ENCODE data around the gene SH2D5.
A peak's percentile ranks its signal among the peaks of the same experiment; 100 is the strongest.

The SH2D5 gene

DNA sequence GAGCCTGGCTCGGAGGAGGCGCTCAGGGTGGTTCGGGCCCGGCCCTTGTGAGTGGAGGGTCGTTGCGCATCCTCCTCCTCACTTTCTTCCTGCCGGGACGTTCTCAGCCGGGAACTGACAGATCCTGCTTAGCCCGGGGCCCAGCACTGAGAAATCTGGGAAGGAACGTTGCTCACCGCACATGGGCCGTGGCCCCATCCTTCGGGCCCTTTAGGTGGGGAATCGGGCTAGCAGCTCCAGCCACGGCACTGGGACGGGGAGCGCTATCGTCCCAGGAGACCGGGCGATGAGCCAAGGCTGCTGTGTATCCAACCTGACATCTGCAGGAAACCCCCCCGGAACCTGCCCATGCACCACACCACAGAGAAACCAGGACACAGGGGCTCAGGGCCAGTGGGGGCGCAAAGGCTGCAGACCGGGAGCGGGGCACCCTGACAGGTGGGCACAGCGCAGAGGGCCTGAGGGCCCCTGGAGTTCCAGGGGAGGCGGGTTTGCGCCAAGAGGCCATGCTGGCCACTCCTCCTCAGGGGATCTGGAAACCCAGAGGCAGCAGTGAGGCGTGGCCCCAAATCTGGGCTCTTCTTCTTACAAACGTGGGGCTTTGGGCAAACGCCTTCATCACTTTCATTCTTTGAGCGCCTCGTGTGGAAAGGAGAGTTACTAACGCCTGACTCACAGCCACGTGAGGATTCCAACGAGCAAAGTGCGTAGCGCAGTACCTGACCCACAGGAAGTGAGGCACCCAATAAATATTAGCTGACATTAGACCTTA, at the start of gene SH2D5:
Gene SH2D5, minus strand, starts transcription at position 116 of the 772 bp plus-strand sequence. CDS start 4,659 bp downstream, outside the sequence.
- Mint-ChIP-seq H3K4me1 (peaks cover 35% of the 10 kb centered on the region), H3K9me3 (no peaks in the 10 kb centered on the region), H3K36me3 (peaks cover 10% of the 10 kb centered on the region), H3K27me3 (peaks cover 38% of the 10 kb centered on the region), H3K27ac (peak within 1 kb of the TSS; percentile 83), H3K4me3 (peak within 1 kb of the TSS; percentile 90)
- ATAC-seq, result peak; percentile 82

- Mint-ChIP-seq H3K4me1 (peaks cover 18% of the 10 kb centered on the region), H3K4me3 (no peak overlapping the region), H3K9me3 (no peaks in the 10 kb centered on the region), H3K36me3 (peaks cover 43% of the 10 kb centered on the region), H3K27me3 (no peaks in the 10 kb centered on the region), H3K27ac (no peak overlapping the region)
- no peak for ATAC-seq
These were observed 43.2 kb upstream of the SH2D5 start for GRCh38 chr1:20775700-20776099.

GRCh38 chr1:20771780-20772179, 39.3 kb upstream of the SH2D5 start:
- Mint-ChIP-seq H3K27ac (no peak overlapping the region), H3K9me3 (no peaks in the 10 kb centered on the region), H3K36me3 (peaks cover 40% of the 10 kb centered on the region), H3K27me3 (no peaks in the 10 kb centered on the region), H3K4me1 (peaks cover 7% of the 10 kb centered on the region), H3K4me3 (no peak overlapping the region)
- no peak for ATAC-seq

DNA sequence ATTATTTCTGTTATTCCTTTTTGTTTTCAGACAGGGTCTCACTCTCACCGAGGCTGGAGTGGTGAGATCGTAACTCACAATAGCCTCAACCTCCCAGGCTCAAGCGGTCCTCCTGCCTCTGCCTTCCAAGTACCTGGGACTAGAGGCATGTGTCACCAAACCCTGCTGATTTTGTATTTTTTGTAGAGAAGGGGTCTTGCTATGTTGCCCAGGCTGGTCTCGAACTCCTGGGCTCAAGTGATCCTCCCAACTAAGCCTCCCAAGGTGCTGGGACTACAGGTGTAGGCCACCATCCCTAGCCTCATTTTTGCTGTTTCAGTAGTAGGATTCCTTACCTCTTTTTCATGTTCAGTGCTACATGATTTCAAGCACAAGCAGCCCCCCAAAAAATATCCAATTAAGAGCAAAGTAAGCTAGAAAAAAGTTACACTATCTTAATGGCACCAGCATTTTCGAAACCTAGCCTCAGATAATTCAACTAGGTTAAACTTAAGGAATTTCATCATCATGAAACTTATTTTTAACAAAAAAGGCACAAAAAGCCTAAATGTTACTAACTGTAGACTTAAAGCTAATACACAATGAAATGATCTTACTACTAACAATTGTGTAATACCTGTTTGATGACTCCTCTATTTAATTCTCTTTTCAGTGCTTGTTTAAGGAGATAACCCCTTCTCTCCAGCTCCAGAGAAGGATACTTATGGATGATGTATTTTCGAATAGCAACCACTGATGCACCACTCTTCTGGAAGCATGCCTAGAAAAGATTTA, 38.0 kb upstream of the SH2D5 start:
- no peak for ATAC-seq
- Mint-ChIP-seq H3K4me1 (no peaks in the 10 kb centered on the region), H3K36me3 (peaks cover 44% of the 10 kb centered on the region), H3K4me3 (no peak overlapping the region), H3K9me3 (no peaks in the 10 kb centered on the region), H3K27me3 (no peaks in the 10 kb centered on the region), H3K27ac (no peak overlapping the region)

- peaks cover 53% of the 10 kb centered on the region for H3K36me3 Mint-ChIP-seq
- no peaks in the 10 kb centered on the region for H3K9me3 Mint-ChIP-seq
- no peaks in the 10 kb centered on the region for H3K4me1 Mint-ChIP-seq
- ATAC-seq, result no peak
- H3K27me3 Mint-ChIP-seq, result no peaks in the 10 kb centered on the region
- no peak overlapping the region for H3K27ac Mint-ChIP-seq
- H3K4me3 Mint-ChIP-seq, result no peak overlapping the region
These were observed 34.8 kb upstream of the SH2D5 start for GRCh38 chr1:20767271-20767670.

DNA sequence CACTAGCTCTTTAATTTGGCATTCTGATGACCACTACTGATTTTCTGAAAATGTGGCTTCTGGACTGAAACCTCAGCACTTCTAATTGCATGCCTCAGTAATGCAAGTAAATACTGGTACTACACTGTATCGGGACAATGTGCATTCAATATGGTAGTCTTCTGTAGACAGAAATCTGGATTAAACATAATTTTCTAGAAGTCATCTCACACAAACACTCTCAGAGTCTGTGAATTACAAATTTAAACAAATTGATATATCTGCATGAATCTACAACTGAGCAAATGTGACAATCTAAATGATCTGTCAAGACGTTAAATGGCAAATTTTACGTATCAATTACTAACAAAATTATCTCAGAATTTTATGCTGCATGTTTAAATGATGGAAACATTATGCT, 30.9 kb upstream of the SH2D5 start:
- H3K36me3 Mint-ChIP-seq, result peaks cover 68% of the 10 kb centered on the region
- ATAC-seq, result no peak
- no peaks in the 10 kb centered on the region for H3K27me3 Mint-ChIP-seq
- no peak overlapping the region for H3K27ac Mint-ChIP-seq
- H3K9me3 Mint-ChIP-seq, result no peaks in the 10 kb centered on the region
- H3K4me1 Mint-ChIP-seq, result no peaks in the 10 kb centered on the region
- no peak overlapping the region for H3K4me3 Mint-ChIP-seq

GRCh38 chr1:20760322-20760721, 27.8 kb upstream of the SH2D5 start:
- Mint-ChIP-seq H3K4me3 (no peak overlapping the region), H3K27me3 (no peaks in the 10 kb centered on the region), H3K27ac (no peak overlapping the region), H3K4me1 (no peaks in the 10 kb centered on the region), H3K36me3 (peaks cover 68% of the 10 kb centered on the region), H3K9me3 (no peaks in the 10 kb centered on the region)
- ATAC-seq, result no peak

DNA sequence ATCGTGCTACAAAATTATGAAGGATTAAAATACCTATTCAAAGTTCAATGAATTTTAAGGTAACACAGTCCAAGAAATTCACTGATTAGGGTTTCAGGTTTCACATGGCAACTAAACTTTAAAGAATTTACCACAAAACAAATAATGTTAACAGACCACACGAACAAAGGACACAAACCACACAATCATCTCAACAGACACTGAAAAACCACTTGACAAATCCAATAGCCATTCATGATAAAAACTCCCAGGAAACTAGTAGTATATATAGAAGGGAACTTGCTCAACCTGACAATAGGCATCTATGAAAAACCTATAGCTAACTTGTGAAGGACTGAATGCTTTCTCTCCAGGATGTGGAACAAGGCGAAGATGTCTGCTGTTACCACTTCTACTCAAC, 21.1 kb upstream of the SH2D5 start:
- H3K27me3 Mint-ChIP-seq, result no peaks in the 10 kb centered on the region
- peaks cover 35% of the 10 kb centered on the region for H3K36me3 Mint-ChIP-seq
- no peak overlapping the region for H3K4me3 Mint-ChIP-seq
- H3K27ac Mint-ChIP-seq, result no peak overlapping the region
- no peaks in the 10 kb centered on the region for H3K4me1 Mint-ChIP-seq
- no peak for ATAC-seq
- no peaks in the 10 kb centered on the region for H3K9me3 Mint-ChIP-seq

GRCh38 chr1:20751462-20751990, 19.0 kb upstream of the SH2D5 start:
- H3K4me3 Mint-ChIP-seq, result no peak overlapping the region
- no peak for ATAC-seq
- H3K27ac Mint-ChIP-seq, result no peak overlapping the region
- H3K36me3 Mint-ChIP-seq, result peaks cover 34% of the 10 kb centered on the region
- H3K27me3 Mint-ChIP-seq, result no peaks in the 10 kb centered on the region
- no peaks in the 10 kb centered on the region for H3K9me3 Mint-ChIP-seq
- H3K4me1 Mint-ChIP-seq, result no peaks in the 10 kb centered on the region

- peaks cover 35% of the 10 kb centered on the region for H3K36me3 Mint-ChIP-seq
- H3K4me1 Mint-ChIP-seq, result no peaks in the 10 kb centered on the region
- no peak for ATAC-seq
- no peak overlapping the region for H3K27ac Mint-ChIP-seq
- no peaks in the 10 kb centered on the region for H3K27me3 Mint-ChIP-seq
- no peaks in the 10 kb centered on the region for H3K9me3 Mint-ChIP-seq
- no peak overlapping the region for H3K4me3 Mint-ChIP-seq
These were observed 10.2 kb upstream of the SH2D5 start for GRCh38 chr1:20742671-20743070.

GRCh38 chr1:20740781-20741180, 8.3 kb upstream of the SH2D5 start:
- Mint-ChIP-seq H3K27ac (no peak overlapping the region), H3K9me3 (no peaks in the 10 kb centered on the region), H3K4me3 (no peak overlapping the region), H3K36me3 (peaks cover 45% of the 10 kb centered on the region), H3K4me1 (no peaks in the 10 kb centered on the region), H3K27me3 (no peaks in the 10 kb centered on the region)
- no peak for ATAC-seq

GRCh38 chr1:20739225-20739624, 6.7 kb upstream of the SH2D5 start:
- Mint-ChIP-seq H3K4me3 (no peak overlapping the region), H3K4me1 (no peaks in the 10 kb centered on the region), H3K27me3 (no peaks in the 10 kb centered on the region), H3K9me3 (no peaks in the 10 kb centered on the region), H3K27ac (no peak overlapping the region), H3K36me3 (peaks cover 32% of the 10 kb centered on the region)
- no peak for ATAC-seq

- ATAC-seq, result no peak
- H3K36me3 Mint-ChIP-seq, result peaks cover 10% of the 10 kb centered on the region
- peaks cover 25% of the 10 kb centered on the region for H3K4me1 Mint-ChIP-seq
- no peaks in the 10 kb centered on the region for H3K9me3 Mint-ChIP-seq
- H3K27me3 Mint-ChIP-seq, result peaks cover 13% of the 10 kb centered on the region
- no peak overlapping the region for H3K27ac Mint-ChIP-seq
- no peak overlapping the region for H3K4me3 Mint-ChIP-seq
These were observed 3.1 kb upstream of the SH2D5 start for GRCh38 chr1:20735581-20736111.

DNA sequence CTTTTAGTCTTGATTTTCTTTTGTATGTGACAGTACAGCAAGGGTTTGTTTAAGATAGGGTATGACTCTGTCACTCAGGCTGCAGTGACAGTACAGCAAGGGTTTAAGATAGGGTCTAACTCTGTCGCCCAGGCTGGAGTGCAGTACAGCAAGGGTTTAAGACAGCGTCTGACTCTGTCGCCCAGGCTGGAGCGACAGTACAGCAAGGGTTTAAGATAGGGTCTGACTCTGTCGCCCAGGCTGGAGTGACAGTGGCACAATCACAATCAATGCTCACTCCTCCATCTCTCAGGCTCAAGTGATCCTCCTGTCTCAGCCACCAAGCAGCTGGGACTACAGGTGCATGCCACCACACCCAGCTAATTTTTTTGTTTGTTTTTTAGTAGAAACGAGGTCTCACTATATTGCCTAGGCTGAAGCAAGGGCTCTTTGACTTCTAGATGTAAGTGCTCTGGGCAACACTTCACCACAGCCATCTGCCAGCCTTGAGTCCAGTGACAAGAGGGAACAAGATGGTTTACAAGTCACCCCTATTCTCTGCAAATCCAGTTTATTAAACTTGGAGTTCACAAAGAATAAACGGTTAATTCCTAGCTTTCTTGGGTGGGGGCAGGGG, 965 bp upstream of the SH2D5 start:
- Mint-ChIP-seq H3K4me3 (peak overlapping the region; percentile 90), H3K36me3 (peaks cover 10% of the 10 kb centered on the region), H3K27ac (peak overlapping the region; percentile 83), H3K4me1 (peaks cover 35% of the 10 kb centered on the region), H3K27me3 (peaks cover 35% of the 10 kb centered on the region), H3K9me3 (no peaks in the 10 kb centered on the region)
- no peak for ATAC-seq

DNA sequence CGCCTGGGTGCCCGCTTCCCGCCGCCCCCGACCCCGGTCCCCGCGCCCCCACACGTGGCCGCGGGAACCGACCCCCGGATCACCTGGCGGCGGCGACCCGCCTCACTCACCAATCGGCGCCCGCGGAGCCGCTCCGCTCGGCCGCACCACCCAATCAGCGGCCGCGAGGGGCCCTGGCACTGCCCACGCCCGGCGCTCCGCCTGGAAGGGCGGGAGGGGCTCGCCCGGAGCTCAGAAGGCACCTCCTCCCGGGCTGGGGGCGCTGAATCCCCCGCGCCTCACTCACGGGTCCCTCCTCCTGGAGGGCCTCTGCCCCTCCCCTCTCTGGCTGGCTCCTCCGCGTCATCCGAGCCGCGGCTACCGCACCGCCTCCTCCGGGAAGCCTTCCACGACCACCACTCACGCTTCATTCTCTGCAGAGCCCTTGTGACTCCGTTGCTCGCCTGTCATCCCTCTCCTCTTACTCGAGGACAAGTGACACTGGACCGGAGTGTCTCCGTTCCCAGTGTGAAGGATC, 374 bp downstream of the SH2D5 start:
- peak overlapping the region; percentile 83 for H3K27ac Mint-ChIP-seq
- H3K9me3 Mint-ChIP-seq, result no peaks in the 10 kb centered on the region
- H3K4me3 Mint-ChIP-seq, result peak overlapping the region; percentile 90
- peaks cover 35% of the 10 kb centered on the region for H3K4me1 Mint-ChIP-seq
- peak; percentile 76 for ATAC-seq
- H3K36me3 Mint-ChIP-seq, result peaks cover 10% of the 10 kb centered on the region
- peaks cover 38% of the 10 kb centered on the region for H3K27me3 Mint-ChIP-seq
